HepG2 (cell line): ENCODE measurements around the gene RNASE7. TPM values are rescaled to one million over a fixed set of nuclear protein-coding genes. Genes with fewer than 3 reads are reported as not detected.

ENCODE experiments used
- ATAC-seq: fragments of 200-7000 bp; cut with Tn5 transposase; 3 replicates; pipeline ENCODE4 v1.9.1; 2020; ENCODE audit warnings: mild to moderate bottlenecking, moderate library complexity
- BruUV-seq: library from RNA; stranded (reverse); fragments of 400-500 nt; replicated peaks from 2 replicates; lab custom pipeline; 2021; lab: Mats Ljungman, UMichigan
- CTCF ChIA-PET: fragments of 300-600 bp; formaldehyde crosslinking; extraction: SDS; loops from one replicate; lab custom pipeline; 2021; ENCODE audit warnings: low total read pairs, inconsistent platforms, low intra/inter-chr PET ratio; lab: Yijun Ruan, JAX
- POLR2A ChIA-PET: fragments of 350-600 bp; sonication (Branson Sonifier 250); formaldehyde crosslinking; loops from one replicate; lab custom pipeline; 2020; ENCODE audit warnings: antibody characterized with exemption, inconsistent platforms; lab: Yijun Ruan, JAX
- DNase-seq: peaks from one replicate; pipeline ENCODE4 v3.0.0-alpha.2; 2015; ENCODE audit warnings: low spot score
- FAIRE-seq: peaks from 3 replicates; lab custom pipeline; 2011; peaks lifted over from hg19 to GRCh38; lab: Jason Lieb, UNC
- H2AFZ ChIP-seq: one replicate; pipeline ENCODE4 v1.6.1; 2011; ENCODE audit warnings: low read length, inconsistent platforms
- H3K27ac ChIP-seq: fragments of 300-600 bp; 3 replicates; pipeline ENCODE4 v1.8.0; 2011; ENCODE audit warnings: mixed run types, mild to moderate bottlenecking, mixed read lengths, low read length, inconsistent platforms; ENCODE audit not compliant: insufficient read depth; ENCODE audit errors: extremely low read length
- H3K27me3 ChIP-seq, 2 experiments: fragments of 200-600 bp in 1 of 2; 2 replicates in 1 of 2; 3 replicates in 1 of 2; pipeline versions ENCODE4 v1.6.0 to v1.8.0; 2011; ENCODE audit warnings: low read length in 2 of 2, mild to moderate bottlenecking in 2 of 2, moderate library complexity in 2 of 2, inconsistent platforms in 1 of 2; ENCODE audit not compliant: insufficient read depth in 2 of 2, control insufficient read depth in 1 of 2
- H3K36me3 ChIP-seq, 2 experiments: fragments of 200-600 bp in 1 of 2; replicated peaks in 1 of 2; 2 replicates in 1 of 2; 3 replicates in 1 of 2; pipeline versions ENCODE4 v1.5.1 to v1.8.0; 2011; ENCODE audit warnings: low read length in 2 of 2, inconsistent platforms in 1 of 2; ENCODE audit not compliant: insufficient read depth in 2 of 2, control insufficient read depth in 1 of 2
- H3K4me1 ChIP-seq: 2 replicates; pipeline ENCODE4 v1.5.1; 2012; ENCODE audit warnings: low read length, inconsistent platforms; ENCODE audit not compliant: insufficient read depth
- H3K4me2 ChIP-seq: 2 replicates; pipeline ENCODE4 v1.6.0; 2011; ENCODE audit warnings: low read depth, low read length, inconsistent platforms
- H3K4me3 ChIP-seq, 3 experiments: fragments of 200-600 bp in 1 of 3; sonication (generic), shearing (Covaris generic) in 1 of 3; replicated peaks in 1 of 3; 2 replicates each; pipeline ENCODE4 v1.5.1; 2011 to 2016; ENCODE audit warnings: low read length in 3 of 3, inconsistent platforms in 2 of 3, low read depth in 2 of 3, mild to moderate bottlenecking in 2 of 3, control low read depth in 1 of 3, mixed read lengths in 1 of 3; ENCODE audit not compliant: insufficient read depth in 1 of 3
- H3K79me2 ChIP-seq: one replicate; pipeline ENCODE4 v1.6.1; 2011; ENCODE audit warnings: low read length, inconsistent platforms; ENCODE audit not compliant: insufficient read depth
- H3K9ac ChIP-seq: 2 replicates; pipeline ENCODE4 v1.6.0; 2011; ENCODE audit warnings: mild to moderate bottlenecking, low read depth, low read length, inconsistent platforms; ENCODE audit not compliant: insufficient read depth
- H3K9me3 ChIP-seq: 2 replicates; pipeline ENCODE4 v1.5.1; 2012; ENCODE audit warnings: mild to moderate bottlenecking, low read length
- H4K20me1 ChIP-seq: 2 replicates; pipeline ENCODE4 v1.6.0; 2011; ENCODE audit warnings: inconsistent platforms, mild to moderate bottlenecking, low read length, moderate library complexity; ENCODE audit not compliant: insufficient read depth
- ATF7-NPFF ChIP-seq: sonication (generic); formaldehyde crosslinking; IDR thresholded peaks from 2 replicates; pipeline ENCODE4 v1.8.1; 2023; ENCODE audit warnings: mild to moderate bottlenecking, low read depth, missing genetic modification reagents, moderate library complexity
- BORCS8-MEF2B ChIP-seq: sonication (generic); formaldehyde crosslinking; IDR thresholded peaks from 2 replicates; pipeline ENCODE4 v1.8.0; 2022; ENCODE audit warnings: mild to moderate bottlenecking, missing genetic modification reagents
- CC2D1A ChIP-seq: sonication (generic); formaldehyde crosslinking; IDR thresholded peaks from 2 replicates; pipeline ENCODE4 v1.8.1; 2023; ENCODE audit warnings: mild to moderate bottlenecking, missing genetic modification reagents
- HMG20B ChIP-seq: conservative IDR thresholded peaks from 2 replicates; pipeline ENCODE4 v1.6.1; 2016; ENCODE audit warnings: missing genetic modification reagents, missing compliant biosample characterization
- HOXA7 ChIP-seq: sonication (generic); formaldehyde crosslinking; IDR thresholded peaks from 2 replicates; pipeline ENCODE4 v1.8.1; 2022; ENCODE audit warnings: mild to moderate bottlenecking, missing genetic modification reagents, moderate library complexity
- LCORL ChIP-seq, 2 experiments: fragments of 450-650 bp in 1 of 2; sonication (generic) in 1 of 2; formaldehyde crosslinking in 1 of 2; IDR thresholded peaks; 2 replicates each; pipeline versions ENCODE4 v1.5.0 to v1.6.1; 2017 to 2020; ENCODE audit warnings: antibody characterized with exemption in 1 of 2, missing genetic modification reagents in 1 of 2
- NONO ChIP-seq, 2 experiments: fragments of 450-650 bp in 1 of 2; sonication (generic) in 1 of 2; formaldehyde crosslinking in 1 of 2; IDR thresholded peaks in 1 of 2; conservative IDR thresholded peaks in 1 of 2; 2 replicates each; pipeline versions ENCODE4 v1.6.1 to v1.8.0; 2017 to 2022; ENCODE audit warnings: mild to moderate bottlenecking in 1 of 2, missing genetic modification reagents in 1 of 2, moderate library complexity in 1 of 2
- PAX8 ChIP-seq: sonication (generic); formaldehyde crosslinking; IDR thresholded peaks from 2 replicates; pipeline ENCODE4 v1.8.0; 2022; ENCODE audit warnings: mild to moderate bottlenecking, missing genetic modification reagents, borderline replicate concordance
- RBFOX2 ChIP-seq: fragments of 200-400 bp; formaldehyde crosslinking; IDR thresholded peaks from 2 replicates; pipeline ENCODE4 v1.6.1; 2017; ENCODE audit warnings: low read depth, mild to moderate bottlenecking, low read length
- RBM22 ChIP-seq: fragments of 200-400 bp; formaldehyde crosslinking; optimal IDR thresholded peaks from 2 replicates; pipeline ENCODE3; 2017; ENCODE audit warnings: mild to moderate bottlenecking, low read length, moderate library complexity
- SNRNP70 ChIP-seq: fragments of 200-400 bp; formaldehyde crosslinking; IDR thresholded peaks from 2 replicates; pipeline ENCODE4 v1.6.1; 2017; ENCODE audit warnings: mild to moderate bottlenecking, low read depth, low read length, moderate library complexity
- TP53 ChIP-seq: sonication (generic); formaldehyde crosslinking; conservative IDR thresholded peaks from 2 replicates; pipeline ENCODE4 v1.4.0; 2020; ENCODE audit warnings: missing genetic modification reagents
- ZNF644 ChIP-seq: IDR thresholded peaks from 2 replicates; pipeline ENCODE4 v1.6.1; 2016; ENCODE audit warnings: low read depth
- ZNF883 ChIP-seq: sonication (generic); formaldehyde crosslinking; IDR thresholded peaks from 2 replicates; pipeline ENCODE4 v1.5.1; 2020; ENCODE audit warnings: mild to moderate bottlenecking, missing genetic modification reagents; ENCODE audit errors: not compliant biosample characterization
- WGBS: methylation state at CpG from one replicate; pipeline ENCODE4 v1.1.6; 2017; ENCODE audit warnings: low lambda C conversion rate; 5-methylcytosine and 5-hydroxymethylcytosine counted together
- in situ Hi-C: cut with HindIII; loops from 2 replicates; pipeline ENCODE4 v1.10.0; 2017; ENCODE audit warnings: low pct_unique_long_range_greater_than_20kb; ENCODE audit not compliant: extremely low pct_ligation_motif_present
- intact Hi-C: fragments of 100-400 bp; cut with micrococcal nuclease; formaldehyde crosslinking; loops from one replicate; pipeline ENCODE4 v1.10.0; 2022; ENCODE audit not compliant: unreplicated experiment
- polyA plus RNA-seq, 8 experiments: library from polyadenylated mRNA; depleted of rRNA in 3 of 8; stranded (reverse) in 7 of 8; unstranded in 1 of 8; fragments of >200 nt; fragmentation: Illumina TruSeq in 4 of 8; extraction: Trizol in 4 of 8; gene quantifications; 2 replicates each; pipeline versions ENCODE4 v1.2.1 to v1.2.3, GENCODE V29; 2011 to 2016; ENCODE audit warnings: low read depth in 4 of 8, missing spikeins in 1 of 8, mixed read lengths in 1 of 8; ENCODE audit not compliant: insufficient read depth in 1 of 8
- total RNA-seq, 5 experiments: library from RNA; depleted of rRNA; stranded (reverse); fragments of >200 nt; fragmentation: Illumina TruSeq; extraction: Trizol; gene quantifications; 2 replicates each; pipeline ENCODE4 v1.2.3, GENCODE V29; 2016; ENCODE audit warnings: low read depth in 1 of 5
- TF ChIP-seq, protein P1 (sequence below): sonication (generic); formaldehyde crosslinking; IDR thresholded peaks from 2 replicates; pipeline ENCODE4 v1.5.0; 2020; ENCODE audit warnings: missing genetic modification reagents

The RNASE7 gene
- total and polyA plus RNA-seq, 2 of the 13 experiments (the other 11 are each of a cell fraction or from before 2014, with no cell fraction given), result 0.04 TPM; not detected in 1

DNA sequence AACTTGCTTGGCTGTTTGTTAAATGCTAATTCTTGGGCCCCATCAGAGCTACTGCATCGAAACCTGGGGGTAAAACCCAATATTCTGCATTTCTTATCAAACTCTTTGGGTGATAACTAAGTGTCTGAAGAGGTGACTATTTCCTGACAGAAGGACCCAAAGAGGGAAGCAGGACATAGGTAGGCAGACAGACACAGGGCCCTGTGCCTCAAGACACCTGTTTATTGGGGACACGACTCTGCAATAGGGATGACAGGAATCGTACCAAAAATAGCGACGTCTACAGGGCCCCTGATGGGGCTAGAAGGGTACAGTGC is 47.7 kb downstream of the RNASE7 start:
- FAIRE-seq, result no peak
- in situ Hi-C loops (no loop called here), intact Hi-C loops (no loop called here)
- H4K20me1 ChIP-seq, result peaks cover 8% of the 10 kb centered on the region; the same call in 1 of the 2 replicates
- H3K27me3 ChIP-seq, result no peaks in the 10 kb centered on the region
- CTCF ChIA-PET, result interaction anchor here (1.5 to 12.2 kb wide), 5 partner anchors 16 to 76 kb away, joined by 3 to 320 read pairs (median 38); partner anchors contain the start of gene ARHGEF40
- DNase-seq, result no peak
- no peak overlapping the region for H3K4me2 ChIP-seq
- H3K79me2 ChIP-seq, result peaks cover 2% of the 10 kb centered on the region
- H3K4me1 ChIP-seq, result peaks cover 22% of the 10 kb centered on the region
- no peak for TF ChIP-seq LCORL (IDR thresholded peaks at IDR 0.05)
- 0 out of 2 replicates have a peak, but pooled peaks have one; percentile 33 for TF ChIP-seq LCORL (CRISPR knock-in tag; IDR thresholded peaks at IDR 0.05)
- no peak for TF ChIP-seq CC2D1A (CRISPR knock-in tag)
- peak; percentile 94 for TF ChIP-seq RBM22
- H3K9ac ChIP-seq, result no peak overlapping the region
- no peak for ATAC-seq
- H2AFZ ChIP-seq, result no peak overlapping the region
- no peak overlapping the region for H3K4me3 ChIP-seq
- BruUV-seq, result no TSS peak
- no peaks in the 10 kb centered on the region for H3K9me3 ChIP-seq
- 92% methylated on average over 5 of the region's 5 CpGs for WGBS
- POLR2A ChIA-PET, result interaction anchor here (0.8 to 5.8 kb wide), 11 partner anchors 8 to 92 kb away, joined by 3 to 52 read pairs (median 7); partner anchors contain the start of gene ARHGEF40
- peaks cover 41 to 64% of the 10 kb centered on the region in 2 experiments for H3K36me3 ChIP-seq
- no peak overlapping the region for H3K27ac ChIP-seq

DNA sequence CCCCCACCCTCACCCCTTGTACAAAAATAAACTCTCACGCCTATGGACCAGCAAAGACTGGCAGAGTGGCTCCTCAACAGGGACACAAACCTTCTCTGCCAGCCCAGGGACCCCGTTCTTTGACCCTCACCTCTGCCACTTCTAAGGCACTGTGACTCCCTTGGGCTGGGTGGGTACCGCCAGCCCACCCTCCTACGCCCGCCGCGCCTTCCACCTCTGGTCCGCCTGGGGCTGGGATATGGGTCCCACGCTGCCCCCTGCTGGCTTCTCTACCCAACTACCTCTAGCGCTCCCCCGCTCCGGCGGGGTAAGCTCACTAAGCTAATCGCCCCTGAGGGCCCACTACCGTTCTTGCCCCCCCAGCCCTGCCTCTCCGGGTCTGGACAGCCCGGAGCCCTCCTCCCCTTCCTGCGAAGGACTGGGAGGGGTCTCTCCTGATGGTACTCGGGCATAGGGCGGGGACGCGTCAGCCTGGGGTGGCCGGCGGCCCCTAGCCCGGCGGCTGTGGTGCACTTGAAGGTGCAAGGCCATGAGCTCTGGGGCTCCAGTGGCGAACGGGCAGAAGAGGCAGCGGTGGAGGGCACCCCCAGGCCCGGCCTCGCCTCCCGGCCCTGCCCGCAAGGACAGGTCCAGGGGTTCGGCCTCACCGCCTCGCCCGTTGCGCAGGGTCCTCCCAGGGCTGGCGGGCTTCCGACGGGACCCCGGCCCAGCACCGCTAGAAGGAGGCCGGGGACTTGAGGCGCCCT is 48.2 kb downstream of the RNASE7 start:
- DNase-seq (no peak), ATAC-seq (peak; percentile 33), FAIRE-seq (no peak)
- no peaks in the 10 kb centered on the region for H3K27me3 ChIP-seq
- no peak overlapping the region for H3K4me2 ChIP-seq
- H4K20me1 ChIP-seq, result peaks cover 8% of the 10 kb centered on the region; the same call in 1 of the 2 replicates
- no peak overlapping the region for H3K4me3 ChIP-seq
- no peaks in the 10 kb centered on the region for H3K9me3 ChIP-seq
- ChIA-PET CTCF (interaction anchor here (1.5 to 12.2 kb wide), 5 partner anchors 16 to 76 kb away, joined by 3 to 320 read pairs (median 38); partner anchors contain the start of gene ARHGEF40), POLR2A (interaction anchor here (1.1 to 5.8 kb wide), 7 partner anchors 14 to 75 kb away, joined by 3 to 52 read pairs (median 16); partner anchors contain the start of gene ARHGEF40)
- H3K27ac ChIP-seq, result no peak overlapping the region
- H3K4me1 ChIP-seq, result peaks cover 22% of the 10 kb centered on the region
- H3K36me3 ChIP-seq, result peaks cover 39 to 59% of the 10 kb centered on the region in 2 experiments
- intact Hi-C loops, result no loop called here
- H3K9ac ChIP-seq, result no peak overlapping the region
- H2AFZ ChIP-seq, result no peak overlapping the region
- BruUV-seq, result no TSS peak
- in situ Hi-C loops, result no loop called here
- WGBS, result 96% methylated on average over 39 of the region's 45 CpGs
- peaks cover 6% of the 10 kb centered on the region for H3K79me2 ChIP-seq
- TF ChIP-seq SNRNP70 (no peak), ZNF644 (CRISPR knock-in tag) (no peak), ATF7-NPFF (peak; percentile 25; the same call in 1 of the 2 replicates), BORCS8-MEF2B (CRISPR knock-in tag) (peak; percentile 23; the same call in 1 of the 2 replicates), RBFOX2 (peak; percentile 87), HMG20B (no peak), PAX8 (CRISPR knock-in tag) (no peak), NONO (IDR thresholded peaks at IDR 0.05) (no peak), NONO (CRISPR knock-in tag; conservative IDR thresholded peaks at IDR 0.05) (peak; percentile 83), CC2D1A (CRISPR knock-in tag) (no peak), TP53 (CRISPR knock-in tag) (no peak), HOXA7 (CRISPR knock-in tag) (peak; percentile 46; the same call in 1 of the 2 replicates), ZNF883 (peak; percentile 56)
- TF ChIP-seq, protein P1, sequence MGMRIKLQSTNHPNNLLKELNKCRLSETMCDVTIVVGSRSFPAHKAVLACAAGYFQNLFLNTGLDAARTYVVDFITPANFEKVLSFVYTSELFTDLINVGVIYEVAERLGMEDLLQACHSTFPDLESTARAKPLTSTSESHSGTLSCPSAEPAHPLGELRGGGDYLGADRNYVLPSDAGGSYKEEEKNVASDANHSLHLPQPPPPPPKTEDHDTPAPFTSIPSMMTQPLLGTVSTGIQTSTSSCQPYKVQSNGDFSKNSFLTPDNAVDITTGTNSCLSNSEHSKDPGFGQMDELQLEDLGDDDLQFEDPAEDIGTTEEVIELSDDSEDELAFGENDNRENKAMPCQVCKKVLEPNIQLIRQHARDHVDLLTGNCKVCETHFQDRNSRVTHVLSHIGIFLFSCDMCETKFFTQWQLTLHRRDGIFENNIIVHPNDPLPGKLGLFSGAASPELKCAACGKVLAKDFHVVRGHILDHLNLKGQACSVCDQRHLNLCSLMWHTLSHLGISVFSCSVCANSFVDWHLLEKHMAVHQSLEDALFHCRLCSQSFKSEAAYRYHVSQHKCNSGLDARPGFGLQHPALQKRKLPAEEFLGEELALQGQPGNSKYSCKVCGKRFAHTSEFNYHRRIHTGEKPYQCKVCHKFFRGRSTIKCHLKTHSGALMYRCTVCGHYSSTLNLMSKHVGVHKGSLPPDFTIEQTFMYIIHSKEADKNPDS (CRISPR knock-in tag), result 0 out of 2 replicates have a peak, but pooled peaks have one; percentile 50
